HepG2 (cell line): ENCODE results near the gene UBE2E1. TPM values are rescaled to one million over a fixed set of nuclear protein-coding genes. Genes with fewer than 3 reads are reported as not detected.
A peak's percentile ranks its signal among the peaks of the same experiment; 100 is the strongest.

Source experiments
- DDIT3 ChIP-seq: sonication (generic); formaldehyde crosslinking; IDR thresholded peaks from 2 replicates; pipeline ENCODE4 v1.4.0; 2020; ENCODE audit warnings: mild to moderate bottlenecking, missing genetic modification reagents
- HMGA1 ChIP-seq: sonication (generic); formaldehyde crosslinking; conservative IDR thresholded peaks from 2 replicates; pipeline ENCODE4 v1.4.0; 2020; ENCODE audit warnings: missing genetic modification reagents
- MIER2 ChIP-seq: IDR thresholded peaks from 2 replicates; pipeline ENCODE4 v1.6.1; 2016; ENCODE audit warnings: missing biosample characterization, missing genetic modification reagents
- PLRG1 ChIP-seq: fragments of 450-650 bp; conservative IDR thresholded peaks from 2 replicates; pipeline ENCODE4 v1.6.1; 2016
- PLSCR1 ChIP-seq: sonication (generic); formaldehyde crosslinking; IDR thresholded peaks from 2 replicates; pipeline ENCODE4 v1.5.0; 2020; ENCODE audit warnings: missing genetic modification reagents, mild to moderate bottlenecking, borderline replicate concordance
- PRDM10 ChIP-seq: sonication (generic); formaldehyde crosslinking; IDR thresholded peaks from 2 replicates; pipeline ENCODE4 v1.4.0; 2020; ENCODE audit warnings: low read depth, missing genetic modification reagents
- RAD51 ChIP-seq: fragments of 450-650 bp; IDR thresholded peaks from 2 replicates; pipeline ENCODE4 v1.6.1; 2016; ENCODE audit warnings: borderline replicate concordance
- SMAD1 ChIP-seq: sonication (generic); formaldehyde crosslinking; IDR thresholded peaks from 2 replicates; pipeline ENCODE4 v1.4.0; 2020; ENCODE audit warnings: missing genetic modification reagents, low read depth, mild to moderate bottlenecking, borderline replicate concordance
- SMARCE1 ChIP-seq: fragments of 450-650 bp; IDR thresholded peaks from 2 replicates; pipeline ENCODE4 v1.6.1; 2017; ENCODE audit warnings: borderline replicate concordance
- ZFP36L2 ChIP-seq: sonication (generic); formaldehyde crosslinking; IDR thresholded peaks from 2 replicates; pipeline ENCODE4 v1.4.0; 2020; ENCODE audit warnings: missing genetic modification reagents
- ZNF468 ChIP-seq: sonication (generic); formaldehyde crosslinking; IDR thresholded peaks from 2 replicates; pipeline ENCODE4 v1.8.0; 2022; ENCODE audit warnings: mild to moderate bottlenecking, moderate library complexity, missing genetic modification reagents
- ZNF484 ChIP-seq: sonication (generic); formaldehyde crosslinking; IDR thresholded peaks from 2 replicates; pipeline ENCODE4 v1.5.1; 2020; ENCODE audit warnings: mild to moderate bottlenecking, low read depth, missing genetic modification reagents, borderline replicate concordance
- ZNF704 ChIP-seq: sonication (generic); formaldehyde crosslinking; IDR thresholded peaks from 2 replicates; pipeline ENCODE4 v1.8.1; 2023; ENCODE audit warnings: mild to moderate bottlenecking, inconsistent platforms, moderate library complexity, missing genetic modification reagents, borderline replicate concordance
- ZNF879 ChIP-seq: sonication (generic); formaldehyde crosslinking; IDR thresholded peaks from 2 replicates; pipeline ENCODE4 v1.8.1; 2023; ENCODE audit warnings: missing genetic modification reagents
- ZZZ3 ChIP-seq: sonication (generic); formaldehyde crosslinking; IDR thresholded peaks from 2 replicates; pipeline ENCODE4 v1.4.0; 2020; ENCODE audit warnings: missing genetic modification reagents, mild to moderate bottlenecking, borderline replicate concordance
- polyA plus RNA-seq, 8 experiments: library from polyadenylated mRNA; depleted of rRNA in 3 of 8; stranded (reverse) in 7 of 8; unstranded in 1 of 8; fragments of >200 nt; fragmentation: Illumina TruSeq in 4 of 8; extraction: Trizol in 4 of 8; gene quantifications; 2 replicates each; pipeline versions ENCODE4 v1.2.1 to v1.2.3, GENCODE V29; 2011 to 2016; ENCODE audit warnings: low read depth in 4 of 8, missing spikeins in 1 of 8, mixed read lengths in 1 of 8; ENCODE audit not compliant: insufficient read depth in 1 of 8
- total RNA-seq, 5 experiments: library from RNA; depleted of rRNA; stranded (reverse); fragments of >200 nt; fragmentation: Illumina TruSeq; extraction: Trizol; gene quantifications; 2 replicates each; pipeline ENCODE4 v1.2.3, GENCODE V29; 2016; ENCODE audit warnings: low read depth in 1 of 5
- TF ChIP-seq, protein P1 (sequence below): sonication (generic); formaldehyde crosslinking; IDR thresholded peaks from 2 replicates; pipeline ENCODE4 v1.4.0; 2020; ENCODE audit warnings: mild to moderate bottlenecking, missing genetic modification reagents
- TF ChIP-seq, protein P2 (sequence below): conservative IDR thresholded peaks from 2 replicates; pipeline ENCODE4 v1.6.1; 2018; ENCODE audit warnings: missing genetic modification reagents
- TF ChIP-seq, protein P3 (sequence below): sonication (generic); formaldehyde crosslinking; conservative IDR thresholded peaks from 2 replicates; pipeline ENCODE4 v1.4.0; 2020; ENCODE audit warnings: missing genetic modification reagents

The UBE2E1 gene
- total and polyA plus RNA-seq, 2 of the 13 experiments (the other 11 are each of a cell fraction or from before 2014, with no cell fraction given), result 55.4 to 61.8 TPM

DNA sequence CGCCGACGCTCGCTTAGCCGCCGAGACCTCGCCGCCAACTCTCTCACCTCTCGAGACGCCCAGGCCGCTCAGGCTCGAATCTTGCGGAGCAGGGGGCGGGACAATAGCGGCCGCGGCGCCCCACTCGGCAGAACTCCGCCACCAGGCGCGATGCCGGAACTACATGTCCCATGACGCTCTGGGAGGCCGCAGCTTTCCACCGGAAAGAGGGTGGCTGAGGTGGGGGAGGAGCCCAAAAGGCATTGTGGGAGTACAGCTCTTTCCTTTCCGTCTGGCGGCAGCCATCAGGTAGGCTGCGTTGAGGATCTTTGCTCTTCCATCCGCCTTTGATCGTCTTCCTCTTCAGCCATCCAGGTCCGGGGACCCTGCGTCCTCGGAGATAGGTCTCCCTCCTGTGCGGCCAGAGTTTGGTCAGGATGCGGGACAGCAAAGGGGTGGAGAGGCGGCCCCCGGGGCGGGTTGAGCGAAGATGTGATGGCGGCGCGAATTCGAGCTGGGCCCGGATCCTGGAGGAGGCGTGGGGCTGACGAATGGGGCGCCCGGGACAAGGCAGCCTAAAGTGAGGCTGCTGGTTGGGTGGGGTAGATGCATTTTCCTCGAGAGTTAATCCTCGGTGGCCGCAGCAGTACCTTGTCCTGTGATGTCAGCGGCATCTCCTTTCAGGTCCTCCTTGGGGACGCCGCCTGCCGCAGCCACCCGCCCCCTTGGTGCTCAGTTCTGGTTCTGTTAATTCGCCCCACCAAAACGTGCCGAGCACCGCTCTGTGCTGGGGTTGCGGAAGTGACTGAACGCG, 111.3 kb downstream of the UBE2E1 start, which contains the start of the genes NKIRAS1 and RPL15 (continued):
- peak; percentile 55 for TF ChIP-seq MIER2 (CRISPR knock-in tag)
- TF ChIP-seq SMAD1 (CRISPR knock-in tag), result peak; percentile 90; the same call in 1 of the 2 replicates
- TF ChIP-seq HMGA1 (CRISPR knock-in tag), result no peak
- TF ChIP-seq ZZZ3, result peak; percentile 96; the same call in 1 of the 2 replicates
- no peak for TF ChIP-seq SMARCE1
- peak; percentile 67; the same call in 1 of the 2 replicates for TF ChIP-seq ZNF468
- no peak for TF ChIP-seq DDIT3 (CRISPR knock-in tag)
- no peak for TF ChIP-seq RAD51
- TF ChIP-seq, protein P1, sequence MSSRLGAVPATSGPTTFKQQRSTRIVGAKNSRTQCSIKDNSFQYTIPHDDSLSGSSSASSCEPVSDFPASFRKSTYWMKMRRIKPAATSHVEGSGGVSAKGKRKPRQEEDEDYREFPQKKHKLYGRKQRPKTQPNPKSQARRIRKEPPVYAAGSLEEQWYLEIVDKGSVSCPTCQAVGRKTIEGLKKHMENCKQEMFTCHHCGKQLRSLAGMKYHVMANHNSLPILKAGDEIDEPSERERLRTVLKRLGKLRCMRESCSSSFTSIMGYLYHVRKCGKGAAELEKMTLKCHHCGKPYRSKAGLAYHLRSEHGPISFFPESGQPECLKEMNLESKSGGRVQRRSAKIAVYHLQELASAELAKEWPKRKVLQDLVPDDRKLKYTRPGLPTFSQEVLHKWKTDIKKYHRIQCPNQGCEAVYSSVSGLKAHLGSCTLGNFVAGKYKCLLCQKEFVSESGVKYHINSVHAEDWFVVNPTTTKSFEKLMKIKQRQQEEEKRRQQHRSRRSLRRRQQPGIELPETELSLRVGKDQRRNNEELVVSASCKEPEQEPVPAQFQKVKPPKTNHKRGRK, result peak; percentile 63; the same call in 1 of the 2 replicates
- TF ChIP-seq ZNF704 (CRISPR knock-in tag), result peak; percentile 22; the same call in 1 of the 2 replicates
- TF ChIP-seq PLRG1, result no peak
- TF ChIP-seq ZNF879 (CRISPR knock-in tag), result peak; percentile 90
- TF ChIP-seq, protein P2, sequence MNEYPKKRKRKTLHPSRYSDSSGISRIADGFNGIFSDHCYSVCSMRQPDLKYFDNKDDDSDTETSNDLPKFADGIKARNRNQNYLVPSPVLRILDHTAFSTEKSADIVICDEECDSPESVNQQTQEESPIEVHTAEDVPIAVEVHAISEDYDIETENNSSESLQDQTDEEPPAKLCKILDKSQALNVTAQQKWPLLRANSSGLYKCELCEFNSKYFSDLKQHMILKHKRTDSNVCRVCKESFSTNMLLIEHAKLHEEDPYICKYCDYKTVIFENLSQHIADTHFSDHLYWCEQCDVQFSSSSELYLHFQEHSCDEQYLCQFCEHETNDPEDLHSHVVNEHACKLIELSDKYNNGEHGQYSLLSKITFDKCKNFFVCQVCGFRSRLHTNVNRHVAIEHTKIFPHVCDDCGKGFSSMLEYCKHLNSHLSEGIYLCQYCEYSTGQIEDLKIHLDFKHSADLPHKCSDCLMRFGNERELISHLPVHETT, result peak; percentile 64; the same call in 1 of the 2 replicates
- TF ChIP-seq ZNF484 (CRISPR knock-in tag), result peak; percentile 34; the same call in 1 of the 2 replicates
- TF ChIP-seq, protein P3, sequence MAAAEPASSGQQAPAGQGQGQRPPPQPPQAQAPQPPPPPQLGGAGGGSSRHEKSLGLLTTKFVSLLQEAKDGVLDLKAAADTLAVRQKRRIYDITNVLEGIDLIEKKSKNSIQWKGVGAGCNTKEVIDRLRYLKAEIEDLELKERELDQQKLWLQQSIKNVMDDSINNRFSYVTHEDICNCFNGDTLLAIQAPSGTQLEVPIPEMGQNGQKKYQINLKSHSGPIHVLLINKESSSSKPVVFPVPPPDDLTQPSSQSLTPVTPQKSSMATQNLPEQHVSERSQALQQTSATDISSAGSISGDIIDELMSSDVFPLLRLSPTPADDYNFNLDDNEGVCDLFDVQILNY (CRISPR knock-in tag), result 0 out of 2 replicates have a peak, but pooled peaks have one; percentile 42
- 0 out of 2 replicates have a peak, but pooled peaks have one; percentile 80 for TF ChIP-seq ZFP36L2 (CRISPR knock-in tag)
- no peak for TF ChIP-seq PLSCR1 (CRISPR knock-in tag)
- 0 out of 2 replicates have a peak, but pooled peaks have one; percentile 40 for TF ChIP-seq PRDM10 (CRISPR knock-in tag)
